ENCODE measurements around the gene KCNIP4. TPM values are rescaled to one million over a fixed set of nuclear protein-coding genes. Genes with fewer than 3 reads are reported as not detected.

The KCNIP4 gene
- total RNA-seq, 1 donor from 2014 or later: not detected

- no peak for ATAC-seq
Measured at GRCh38 chr4:21845663-21846062, 102.9 kb downstream of the KCNIP4 start.

GRCh38 chr4:21835712-21836111 is 112.9 kb downstream of the KCNIP4 start:
- no peak for ATAC-seq

- ATAC-seq: no peak
Measured at GRCh38 chr4:21830272-21830671, 118.3 kb downstream of the KCNIP4 start.

- ATAC-seq: no peak
Measured at GRCh38 chr4:21827575-21827974, 121.0 kb downstream of the KCNIP4 start.

- ATAC-seq: no peak
Measured at GRCh38 chr4:21826071-21826470, 122.5 kb downstream of the KCNIP4 start.

- ATAC-seq: no peak
Measured at GRCh38 chr4:21819086-21819485, 129.5 kb downstream of the KCNIP4 start.

GRCh38 chr4:21815651-21816377 is 132.8 kb downstream of the KCNIP4 start:
- ATAC-seq: no peak

- no peak for ATAC-seq
Measured at GRCh38 chr4:21811565-21811964, 137.0 kb downstream of the KCNIP4 start.

GRCh38 chr4:21806991-21807390 is 141.6 kb downstream of the KCNIP4 start:
- no peak for ATAC-seq

- ATAC-seq: no peak
Measured at GRCh38 chr4:21802406-21802805, 146.2 kb downstream of the KCNIP4 start.

- no peak for ATAC-seq
Measured at GRCh38 chr4:21801661-21802385, 146.7 kb downstream of the KCNIP4 start.

GRCh38 chr4:21795091-21795490 is 153.5 kb downstream of the KCNIP4 start:
- ATAC-seq: no peak

- ATAC-seq: no peak
Measured at GRCh38 chr4:21792736-21793135, 155.8 kb downstream of the KCNIP4 start.

GRCh38 chr4:21790438-21791029 is 158.0 kb downstream of the KCNIP4 start:
- ATAC-seq: no peak

GRCh38 chr4:21780148-21780547 is 168.4 kb downstream of the KCNIP4 start:
- no peak for ATAC-seq

- no peak for ATAC-seq
Measured at GRCh38 chr4:21778702-21779101, 169.9 kb downstream of the KCNIP4 start.

GRCh38 chr4:21775703-21776102 is 172.9 kb downstream of the KCNIP4 start:
- ATAC-seq: no peak

GRCh38 chr4:21769404-21770147 is 179.0 kb downstream of the KCNIP4 start:
- ATAC-seq: no peak

GRCh38 chr4:21768349-21769310 is 179.9 kb downstream of the KCNIP4 start:
- ATAC-seq: peak; percentile 15

GRCh38 chr4:21765810-21766407 is 182.7 kb downstream of the KCNIP4 start:
- ATAC-seq: peak; percentile 84

GRCh38 chr4:21763855-21764254 is 184.7 kb downstream of the KCNIP4 start:
- ATAC-seq: no peak

Data from esophagus mucosa (tissue), 1 donor.